Small intestine (tissue), 7 donors: ENCODE data around the gene AMBRA1. TPM values are rescaled to one million over a fixed set of nuclear protein-coding genes. Genes with fewer than 3 reads are reported as not detected.

Source experiments
- DNase-seq, 2 donors: peaks; one replicate each; pipeline versions ENCODE4 v3.0.0 to v3.0.0-alpha.2; 2013
- FAIRE-seq: peaks from 2 replicates; lab custom pipeline; 2012; peaks lifted over from hg19 to GRCh38; lab: Jason Lieb, UNC
- H3K27ac ChIP-seq, 3 donors: one replicate each; pipeline ENCODE4 v1.5.1; 2013; ENCODE audit warnings: low read length in 2 of 3, mild to moderate bottlenecking in 2 of 3, control low read depth in 1 of 3, inconsistent platforms in 1 of 3, low read depth in 1 of 3, moderate library complexity in 1 of 3
- H3K27me3 ChIP-seq, 3 donors: one replicate each; pipeline ENCODE4 v1.6.1; 2013; ENCODE audit warnings: low read length in 3 of 3, inconsistent platforms in 1 of 3; ENCODE audit not compliant: control insufficient read depth in 3 of 3, insufficient read depth in 3 of 3
- H3K36me3 ChIP-seq, 3 donors: one replicate each; pipeline ENCODE4 v1.6.1; 2013; ENCODE audit warnings: low read length in 3 of 3, inconsistent platforms in 1 of 3, low read depth in 1 of 3, mild to moderate bottlenecking in 1 of 3, moderate library complexity in 1 of 3; ENCODE audit not compliant: control insufficient read depth in 3 of 3, insufficient read depth in 2 of 3
- H3K4me1 ChIP-seq, 3 donors: one replicate each; pipeline ENCODE4 v1.6.1; 2013; ENCODE audit warnings: low read length in 2 of 3, inconsistent platforms in 1 of 3, low read depth in 1 of 3, mild to moderate bottlenecking in 1 of 3, moderate library complexity in 1 of 3; ENCODE audit not compliant: control insufficient read depth in 3 of 3, insufficient read depth in 2 of 3
- H3K4me3 ChIP-seq, 3 donors: one replicate each; pipeline ENCODE4 v1.5.1; 2013; ENCODE audit warnings: low read length in 3 of 3, control low read depth in 1 of 3, inconsistent platforms in 1 of 3, low read depth in 1 of 3, mild to moderate bottlenecking in 1 of 3, moderate library complexity in 1 of 3
- H3K9me3 ChIP-seq, 2 donors: one replicate each; pipeline ENCODE4 v1.6.1; 2013; ENCODE audit warnings: low read depth in 1 of 2, low read length in 1 of 2; ENCODE audit not compliant: control insufficient read depth in 2 of 2, insufficient read depth in 1 of 2
- WGBS, 3 donors: extraction: QIAGEN DNeasy Blood & Tissue Kit; methylation state at CpG; one replicate each; pipeline ENCODE4 v1.1.7; 2013; 5-methylcytosine and 5-hydroxymethylcytosine counted together
- polyA plus RNA-seq, 4 donors: library from polyadenylated mRNA; stranded (reverse) in 3 of 4; unstranded in 1 of 4; fragments of 200-250 nt in 3 of 4; fragments of 120-200 nt in 1 of 4; gene quantifications; one replicate each; pipeline versions ENCODE4 v1.2.1 to v1.2.3, GENCODE V29; 2013
- donor health status: healthy with polysubstance abuse.
- donor health status: control.
- donor health status: control.
- donor health status: Bipolar disorder and iron deficiency.
- donor health status: healthy.

Gene AMBRA1
- polyA plus RNA-seq, 4 donors, result 7.8 to 22.2 (median 12.6) TPM

- Histone ChIP-seq H3K4me1 (peaks cover 0 to 20% (median 0%) of the 10 kb centered on the region in 3 donors), H3K4me3 (no peak overlapping the region), H3K27ac (peak overlapping the region in 1 of 3 donors; percentile 35), H3K36me3 (no peaks in the 10 kb centered on the region), H3K27me3 (no peaks in the 10 kb centered on the region), H3K9me3 (no peaks in the 10 kb centered on the region)
- no peak for FAIRE-seq
- WGBS, 3 donors, result 64 to 67% (median 67%) methylated on average over 8 of the region's 8 CpGs
- DNase-seq, result no peak
Measured at GRCh38 chr11:46456269-46457001, 137.4 kb downstream of the AMBRA1 start.

DNA sequence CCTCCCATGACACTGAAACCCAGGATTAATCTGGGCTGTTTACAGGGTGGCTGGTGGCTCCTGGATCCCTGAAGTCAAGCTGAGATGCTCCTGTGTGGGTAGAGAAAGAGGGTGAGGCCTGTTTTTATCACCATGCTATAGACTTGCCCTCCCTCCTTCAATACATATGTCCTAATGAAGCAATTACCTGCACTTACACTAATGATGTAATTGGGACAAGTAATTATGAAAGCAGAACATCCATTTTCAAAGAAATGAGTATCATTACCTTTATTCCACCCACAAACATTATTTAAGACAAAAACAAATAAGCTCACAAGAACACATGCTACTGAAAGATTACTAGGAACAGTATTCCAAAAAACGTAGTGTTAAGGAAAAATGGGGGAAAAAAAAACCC is 138.0 kb downstream of the AMBRA1 start:
- Histone ChIP-seq H3K4me1 (peaks cover 0 to 14% (median 3%) of the 10 kb centered on the region in 3 donors), H3K9me3 (no peaks in the 10 kb centered on the region), H3K36me3 (peaks cover 0 to 3% (median 0%) of the 10 kb centered on the region in 3 donors), H3K27me3 (no peaks in the 10 kb centered on the region), H3K27ac (no peak overlapping the region), H3K4me3 (no peak overlapping the region)
- DNase-seq, result no peak
- WGBS, 3 donors, result 73 to 88% (median 80%) methylated on average over 1 of the region's 1 CpG
- FAIRE-seq, result no peak

DNA sequence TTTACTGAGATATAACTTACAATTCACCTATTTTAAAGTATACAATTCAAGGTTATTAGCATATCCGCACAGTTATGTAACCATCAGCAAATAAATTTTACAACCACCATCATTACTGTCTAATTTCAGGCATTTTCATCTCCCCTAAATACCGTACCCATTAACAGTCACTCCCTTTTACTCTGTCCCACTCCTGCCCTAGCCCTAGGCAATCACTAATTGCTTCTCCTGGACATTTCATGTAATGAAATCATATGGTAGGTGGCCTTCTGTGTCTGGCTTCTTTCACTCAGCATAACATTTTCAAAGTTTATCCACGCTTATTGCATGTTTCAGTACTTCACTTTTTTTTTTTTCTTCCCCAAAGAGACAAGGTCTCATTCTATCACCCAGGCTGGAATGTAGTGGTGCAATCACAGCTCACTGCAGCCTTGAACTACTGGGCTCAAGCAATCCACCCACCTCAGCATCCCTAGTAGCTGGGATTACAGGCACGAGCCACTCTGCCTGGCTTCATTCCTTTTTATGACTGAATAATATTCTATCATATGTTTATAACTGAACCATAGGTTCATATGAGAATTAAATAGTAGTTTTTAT is 140.8 kb downstream of the AMBRA1 start:
- WGBS, 3 donors, result 85 to 92% (median 91%) methylated on average over 4 of the region's 4 CpGs
- no peak overlapping the region for H3K27ac ChIP-seq
- no peak overlapping the region for H3K4me3 ChIP-seq
- peaks cover 0 to 13% (median 3%) of the 10 kb centered on the region in 3 donors for H3K4me1 ChIP-seq
- no peaks in the 10 kb centered on the region for H3K27me3 ChIP-seq
- FAIRE-seq (no peak), DNase-seq (no peak)
- peaks cover 0 to 3% (median 0%) of the 10 kb centered on the region in 3 donors for H3K36me3 ChIP-seq
- H3K9me3 ChIP-seq, result no peaks in the 10 kb centered on the region

- no peak for DNase-seq
- peaks cover 0 to 7% (median 3%) of the 10 kb centered on the region in 3 donors for H3K4me1 ChIP-seq
- FAIRE-seq, result no peak
- no peak overlapping the region for H3K27ac ChIP-seq
- H3K27me3 ChIP-seq, result no peaks in the 10 kb centered on the region
- H3K4me3 ChIP-seq, result no peak overlapping the region
- H3K9me3 ChIP-seq, result no peaks in the 10 kb centered on the region
- H3K36me3 ChIP-seq, result peaks cover 0 to 3% (median 0%) of the 10 kb centered on the region in 3 donors
Measured at GRCh38 chr11:46451759-46452158, 142.1 kb downstream of the AMBRA1 start.

DNA sequence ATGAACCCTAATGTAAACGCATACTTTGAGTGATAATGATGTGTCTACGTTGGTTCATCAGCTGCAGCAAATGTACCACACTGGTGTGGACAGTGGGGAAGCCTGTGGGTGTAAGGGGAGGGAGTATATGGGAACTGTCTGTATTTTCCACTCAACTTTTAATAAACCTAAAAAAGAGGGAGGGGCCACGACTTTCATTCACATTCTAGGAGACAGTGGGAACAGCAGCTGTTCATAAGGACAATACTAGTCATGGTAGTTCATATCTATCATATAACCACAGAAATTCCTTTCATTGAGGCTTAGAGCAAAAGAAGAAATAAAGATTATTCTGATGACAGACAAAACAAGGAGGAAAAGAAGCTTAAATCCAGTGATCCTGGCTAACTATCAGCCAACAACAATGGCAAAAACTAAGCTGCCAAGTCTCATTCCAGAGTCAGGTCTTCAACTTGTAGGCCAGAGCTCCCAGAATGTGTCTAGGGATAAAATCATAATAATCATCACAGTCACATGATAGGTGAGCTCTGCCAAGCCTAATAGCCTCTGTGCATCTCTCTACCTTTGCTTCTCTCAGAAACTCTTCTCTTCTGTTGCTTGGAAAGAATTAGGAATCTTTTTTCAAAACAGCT is 142.9 kb downstream of the AMBRA1 start:
- H3K27me3 ChIP-seq, result no peaks in the 10 kb centered on the region
- FAIRE-seq (no peak), DNase-seq (no peak)
- H3K4me3 ChIP-seq, result no peak overlapping the region
- peaks cover 0 to 5% (median 0%) of the 10 kb centered on the region in 3 donors for H3K4me1 ChIP-seq
- H3K9me3 ChIP-seq, result no peaks in the 10 kb centered on the region
- no peak overlapping the region for H3K27ac ChIP-seq
- 88 to 92% (median 89%) methylated on average over 3 of the region's 3 CpGs for WGBS, 3 donors
- H3K36me3 ChIP-seq, result peaks cover 0 to 3% (median 0%) of the 10 kb centered on the region in 3 donors

DNA sequence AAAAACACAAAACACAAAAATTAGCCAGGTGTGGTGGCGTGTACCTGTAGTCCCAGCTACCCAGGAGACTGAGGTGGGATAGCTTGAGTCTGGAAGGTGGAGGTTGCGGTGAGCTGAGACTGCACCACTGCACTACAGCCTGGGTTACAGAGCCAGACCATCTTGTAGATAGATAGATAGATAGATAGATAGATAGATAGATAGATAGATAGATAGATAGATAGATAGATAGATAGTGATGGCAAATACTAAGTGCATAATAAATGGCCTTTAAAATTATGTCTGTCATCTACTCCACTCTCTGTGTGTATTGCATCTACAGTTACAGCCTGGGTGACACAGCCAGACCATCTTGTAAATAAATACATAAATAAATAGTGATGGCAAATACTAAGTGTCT is 146.3 kb downstream of the AMBRA1 start:
- H3K9me3 ChIP-seq, result no peaks in the 10 kb centered on the region
- H3K4me3 ChIP-seq, result no peak overlapping the region
- H3K4me1 ChIP-seq, result peaks cover 0 to 5% (median 0%) of the 10 kb centered on the region in 3 donors
- no peak for FAIRE-seq
- H3K27ac ChIP-seq, result no peak overlapping the region
- H3K27me3 ChIP-seq, result no peaks in the 10 kb centered on the region
- peaks cover 2 to 3% (median 2%) of the 10 kb centered on the region in 3 donors for H3K36me3 ChIP-seq
- WGBS, 3 donors, result 93 to 100% (median 98%) methylated on average over 2 of the region's 2 CpGs
- no peak for DNase-seq

DNA sequence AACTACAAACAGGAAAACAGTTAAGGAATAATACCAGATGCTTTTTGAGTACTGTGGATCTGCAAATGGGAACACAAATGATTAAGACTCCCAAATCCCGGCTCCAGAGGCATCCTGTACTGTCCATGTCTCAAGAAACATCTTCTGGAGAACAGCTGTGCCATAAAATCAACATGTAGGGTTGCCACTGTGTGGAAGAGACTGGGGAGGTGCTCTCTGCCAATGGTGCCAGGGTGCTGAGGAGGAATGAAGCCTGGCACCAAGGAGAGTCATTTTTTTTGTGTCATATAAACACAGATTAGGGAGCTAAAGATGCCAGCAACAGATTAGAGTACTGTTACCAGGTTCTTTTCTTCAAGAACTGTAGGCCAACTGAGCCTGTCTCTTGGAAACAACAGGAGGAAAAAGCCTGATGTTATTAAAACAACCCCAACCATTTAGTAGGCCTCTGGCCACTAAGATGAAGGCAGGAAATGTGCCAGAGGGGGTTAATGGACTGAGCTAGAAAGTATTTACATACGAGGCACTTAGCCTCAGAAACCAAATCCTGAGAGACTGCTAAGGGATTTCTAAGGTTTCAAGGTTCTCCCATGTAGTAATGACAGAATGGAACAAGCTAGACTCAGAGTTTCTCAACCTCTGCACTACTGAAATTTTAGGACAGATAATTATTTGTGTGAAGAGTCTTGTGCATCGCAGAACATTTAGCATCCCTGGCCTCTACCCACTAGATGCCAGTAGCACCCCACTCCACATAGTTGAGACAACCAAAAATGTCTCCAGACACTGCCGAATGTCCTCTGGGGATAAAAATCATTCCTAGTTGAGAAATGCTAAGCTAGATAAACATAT is 147.7 kb downstream of the AMBRA1 start:
- DNase-seq, result no peak
- WGBS, 3 donors, result 56 to 73% (median 72%) methylated on average over 4 of the region's 4 CpGs

More for the DNA sequence above, 147.7 kb downstream of the AMBRA1 start:
- peaks cover 1 to 11% (median 5%) of the 10 kb centered on the region in 3 donors for H3K36me3 ChIP-seq
- H3K9me3 ChIP-seq, result no peaks in the 10 kb centered on the region
- H3K27ac ChIP-seq, result peak overlapping the region in 1 of 3 donors; percentile 39
- no peak overlapping the region for H3K4me3 ChIP-seq
- H3K4me1 ChIP-seq, result peaks cover 0 to 4% (median 0%) of the 10 kb centered on the region in 3 donors
- no peaks in the 10 kb centered on the region for H3K27me3 ChIP-seq
- no peak for FAIRE-seq
